Ishikawa (cell line): ENCODE results near the gene DPYD.

Experiments used
- EGR1 ChIP-seq: IDR thresholded peaks from 2 replicates; pipeline ENCODE4 v1.6.1; 2012
- EP300 ChIP-seq: IDR thresholded peaks from 2 replicates; pipeline ENCODE4 v1.6.1; 2012; ENCODE audit warnings: borderline replicate concordance
- TAF1 ChIP-seq: IDR thresholded peaks from 2 replicates; pipeline ENCODE4 v1.6.1; 2012; ENCODE audit warnings: low read depth, mild to moderate bottlenecking
- TCF12 ChIP-seq: IDR thresholded peaks from 2 replicates; pipeline ENCODE4 v1.6.1; 2012; ENCODE audit warnings: low read depth
- ZBTB7A ChIP-seq: IDR thresholded peaks from 2 replicates; pipeline ENCODE4 v1.6.1; 2012; ENCODE audit warnings: low read depth

DNA sequence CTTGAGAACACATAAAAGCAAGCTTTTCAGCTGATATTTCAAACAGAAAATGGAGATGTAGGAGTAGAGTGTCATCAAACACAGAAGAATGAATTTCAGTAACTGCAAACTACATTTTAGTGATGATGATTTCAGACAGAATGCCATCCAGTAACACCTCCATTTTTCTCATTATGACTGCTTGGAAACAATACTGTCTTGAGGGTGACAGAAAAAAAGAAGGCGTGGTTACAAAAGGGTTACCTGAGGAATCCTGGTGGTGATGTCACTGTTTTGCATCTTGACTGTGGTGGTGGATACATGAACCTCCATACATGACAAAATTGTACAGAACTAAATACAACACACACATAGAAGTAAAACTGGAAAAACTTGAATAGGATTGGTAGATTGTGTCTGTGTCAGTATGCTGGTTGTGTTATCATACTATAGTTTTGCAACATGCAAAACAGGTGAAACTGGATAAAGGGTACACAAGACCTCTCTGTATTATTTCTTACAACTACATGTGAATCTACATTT, 823.4 kb downstream of the DPYD start:
- TF ChIP-seq ZBTB7A (no peak), TCF12 (no peak), EP300 (no peak), EGR1 (no peak), TAF1 (no peak)
